ENCODE data around the gene SHH.

SHH gene

DNA sequence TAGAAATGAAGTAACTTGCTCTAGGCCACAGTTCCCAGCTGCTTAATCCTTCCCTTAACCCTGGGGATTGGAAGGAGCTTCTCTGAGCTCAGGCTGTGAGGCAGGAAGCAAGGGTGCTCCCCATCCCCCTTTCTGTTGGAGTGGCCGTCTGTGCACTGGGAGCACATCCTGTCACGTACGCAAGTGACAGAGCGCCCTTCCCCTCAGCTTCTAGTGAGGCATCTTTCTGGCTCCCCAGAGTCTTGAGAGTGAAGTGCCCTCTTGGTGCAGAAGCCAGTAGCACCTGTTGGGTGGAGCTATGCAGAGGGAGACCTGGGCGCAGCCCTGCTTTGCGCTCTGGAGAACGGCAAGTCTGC, 47.8 kb downstream of the SHH start:
- no peak for ATAC-seq

GRCh38 chr7:155763691-155764437, 48.4 kb downstream of the SHH start:
- no peak for ATAC-seq

More for the DNA sequence above, 47.8 kb downstream of the SHH start:
- TF ChIP-seq CSDC2 (CRISPR knock-in tag; IDR thresholded peaks at IDR 0.05) (no peak), OSR1 (CRISPR knock-in tag; IDR thresholded peaks at IDR 0.05) (no peak), BACH2 (CRISPR knock-in tag; IDR thresholded peaks at IDR 0.05; ENCODE audit: borderline replicate concordance) (no peak), RARB (CRISPR knock-in tag; IDR thresholded peaks at IDR 0.05) (no peak)

More at GRCh38 chr7:155763691-155764437, 48.4 kb downstream of the SHH start:
- TF ChIP-seq, protein P1, sequence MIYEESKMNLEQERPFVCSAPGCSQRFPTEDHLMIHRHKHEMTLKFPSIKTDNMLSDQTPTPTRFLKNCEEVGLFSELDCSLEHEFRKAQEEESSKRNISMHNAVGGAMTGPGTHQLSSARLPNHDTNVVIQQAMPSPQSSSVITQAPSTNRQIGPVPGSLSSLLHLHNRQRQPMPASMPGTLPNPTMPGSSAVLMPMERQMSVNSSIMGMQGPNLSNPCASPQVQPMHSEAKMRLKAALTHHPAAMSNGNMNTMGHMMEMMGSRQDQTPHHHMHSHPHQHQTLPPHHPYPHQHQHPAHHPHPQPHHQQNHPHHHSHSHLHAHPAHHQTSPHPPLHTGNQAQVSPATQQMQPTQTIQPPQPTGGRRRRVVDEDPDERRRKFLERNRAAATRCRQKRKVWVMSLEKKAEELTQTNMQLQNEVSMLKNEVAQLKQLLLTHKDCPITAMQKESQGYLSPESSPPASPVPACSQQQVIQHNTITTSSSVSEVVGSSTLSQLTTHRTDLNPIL (CRISPR knock-in tag; IDR thresholded peaks at IDR 0.05; ENCODE audit: low read depth): no peak
- TF ChIP-seq CSDC2 (CRISPR knock-in tag; IDR thresholded peaks at IDR 0.05) (no peak), ARNTL (CRISPR knock-in tag; IDR thresholded peaks at IDR 0.05; ENCODE audit: borderline replicate concordance, low read depth) (no peak), ZNF70 (CRISPR knock-in tag; IDR thresholded peaks at IDR 0.05) (no peak), RARB (CRISPR knock-in tag; IDR thresholded peaks at IDR 0.05) (no peak), SNAI2 (CRISPR knock-in tag; IDR thresholded peaks at IDR 0.05) (no peak), POU6F1 (CRISPR knock-in tag; IDR thresholded peaks at IDR 0.05; ENCODE audit: borderline replicate concordance, low read depth) (no peak), BACH2 (CRISPR knock-in tag; IDR thresholded peaks at IDR 0.05; ENCODE audit: borderline replicate concordance) (no peak), ZC3H10 (CRISPR knock-in tag; IDR thresholded peaks at IDR 0.05) (no peak), ZFP3 (CRISPR knock-in tag; IDR thresholded peaks at IDR 0.05) (no peak), ISL1 (CRISPR knock-in tag; IDR thresholded peaks at IDR 0.05) (no peak), TCF4 (CRISPR knock-in tag; IDR thresholded peaks at IDR 0.05; ENCODE audit: borderline replicate concordance) (no peak), ZNF565 (CRISPR knock-in tag; conservative IDR thresholded peaks at IDR 0.05; ENCODE audit: low read depth) (no peak), GLIS3 (CRISPR knock-in tag; IDR thresholded peaks at IDR 0.05) (no peak), ZFP30 (CRISPR knock-in tag; IDR thresholded peaks at IDR 0.05) (no peak), TOX (CRISPR knock-in tag; IDR thresholded peaks at IDR 0.05; ENCODE audit: borderline replicate concordance) (no peak), TSHZ2 (CRISPR knock-in tag; IDR thresholded peaks at IDR 0.05) (no peak), ESRRG (CRISPR knock-in tag; IDR thresholded peaks at IDR 0.05) (no peak), CSRNP3 (CRISPR knock-in tag; IDR thresholded peaks at IDR 0.05) (no peak)
- TF ChIP-seq, protein P2, sequence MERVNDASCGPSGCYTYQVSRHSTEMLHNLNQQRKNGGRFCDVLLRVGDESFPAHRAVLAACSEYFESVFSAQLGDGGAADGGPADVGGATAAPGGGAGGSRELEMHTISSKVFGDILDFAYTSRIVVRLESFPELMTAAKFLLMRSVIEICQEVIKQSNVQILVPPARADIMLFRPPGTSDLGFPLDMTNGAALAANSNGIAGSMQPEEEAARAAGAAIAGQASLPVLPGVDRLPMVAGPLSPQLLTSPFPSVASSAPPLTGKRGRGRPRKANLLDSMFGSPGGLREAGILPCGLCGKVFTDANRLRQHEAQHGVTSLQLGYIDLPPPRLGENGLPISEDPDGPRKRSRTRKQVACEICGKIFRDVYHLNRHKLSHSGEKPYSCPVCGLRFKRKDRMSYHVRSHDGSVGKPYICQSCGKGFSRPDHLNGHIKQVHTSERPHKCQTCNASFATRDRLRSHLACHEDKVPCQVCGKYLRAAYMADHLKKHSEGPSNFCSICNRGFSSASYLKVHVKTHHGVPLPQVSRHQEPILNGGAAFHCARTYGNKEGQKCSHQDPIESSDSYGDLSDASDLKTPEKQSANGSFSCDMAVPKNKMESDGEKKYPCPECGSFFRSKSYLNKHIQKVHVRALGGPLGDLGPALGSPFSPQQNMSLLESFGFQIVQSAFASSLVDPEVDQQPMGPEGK (CRISPR knock-in tag; IDR thresholded peaks at IDR 0.05; ENCODE audit: borderline replicate concordance): no peak

Measured in SK-N-SH treated with all-trans-retinoic acid at 6 μM for 48 hours (cell line).